Heart left ventricle (tissue), 16 donors: ENCODE data around the gene MDP1. TPM values are rescaled to one million over a fixed set of nuclear protein-coding genes. Genes with fewer than 3 reads are reported as not detected.
A peak's percentile ranks its signal among the peaks of the same experiment; 100 is the strongest.

Experiments used
- ATAC-seq, 4 donors: fragments of 200-7000 bp; cut with Tn5 transposase; one replicate each; pipeline ENCODE4 v1.9.1; 2020 to 2022; ENCODE audit warnings: moderate library complexity in 4 of 4, mild to moderate bottlenecking in 3 of 4, moderate number of reproducible peaks in 1 of 4
- DNase-seq, 5 donors: peaks; one replicate each; pipeline ENCODE4 v3.0.0-alpha.2; 2020
- H3K27ac ChIP-seq, 12 donors: fragments of 200-600 bp; sonication (generic) in 4 of 12; one replicate each; pipeline versions ENCODE4 v1.5.0 to v1.8.0; 2016 to 2022; ENCODE audit warnings: mild to moderate bottlenecking in 2 of 12
- H3K27me3 ChIP-seq, 9 donors: fragments of 200-600 bp; sonication (generic) in 2 of 9; one replicate each; pipeline versions ENCODE4 v1.5.1 to v1.8.0; 2016 to 2022; ENCODE audit warnings: mild to moderate bottlenecking in 3 of 9
- H3K36me3 ChIP-seq, 9 donors: fragments of 200-600 bp; sonication (generic) in 2 of 9; one replicate each; pipeline versions ENCODE4 v1.5.0 to v1.8.0; 2018 to 2022; ENCODE audit warnings: mild to moderate bottlenecking in 2 of 9
- H3K4me1 ChIP-seq, 12 donors: fragments of 200-600 bp; sonication (generic) in 4 of 12; one replicate each; pipeline versions ENCODE4 v1.5.0 to v1.8.0; 2016 to 2022; ENCODE audit warnings: mild to moderate bottlenecking in 3 of 12
- H3K4me3 ChIP-seq, 12 donors: fragments of 200-600 bp; sonication (generic) in 4 of 12; one replicate each; pipeline versions ENCODE4 v1.5.0 to v1.8.0; 2017 to 2022; ENCODE audit warnings: mild to moderate bottlenecking in 9 of 12, moderate library complexity in 4 of 12
- H3K9me3 ChIP-seq, 12 donors: fragments of 200-600 bp; sonication (generic) in 4 of 12; one replicate each; pipeline versions ENCODE4 v1.5.0 to v1.8.0; 2016 to 2022; ENCODE audit warnings: mild to moderate bottlenecking in 1 of 12
- CTCF ChIP-seq, 12 donors: fragments of 200-600 bp; sonication (generic) in 4 of 12; IDR thresholded peaks; one replicate each; pipeline versions ENCODE4 v1.5.0 to v1.8.0; 2018 to 2022; ENCODE audit warnings: antibody characterized with exemption in 12 of 12, mild to moderate bottlenecking in 5 of 12
- POLR2A ChIP-seq, 2 donors: fragments of 450-650 bp; IDR thresholded peaks; one replicate each; pipeline ENCODE4 v1.6.1; 2017; ENCODE audit warnings: antibody characterized with exemption in 2 of 2, mild to moderate bottlenecking in 2 of 2, moderate library complexity in 2 of 2
- WGBS, 4 donors: extraction: QIAGEN DNeasy Blood & Tissue Kit in 2 of 4; methylation state at CpG; one replicate each; pipeline versions ENCODE4 v1.1.5 to v1.1.7; 2013 to 2018; 5-methylcytosine and 5-hydroxymethylcytosine counted together
- intact Hi-C, 10 donors: fragments of 100-400 bp; cut with DNase I; formaldehyde crosslinking; loops; one replicate each; pipeline versions ENCODE4 v1.11.1 to v1.14.2; 2022
- polyA plus RNA-seq, 2 donors: library from polyadenylated mRNA; stranded (reverse); fragments of 200-250 nt; gene quantifications; one replicate each; pipeline ENCODE4 v1.2.3, GENCODE V29; 2013
- total RNA-seq, 9 donors: library from RNA; depleted of rRNA in 2 of 9; stranded (reverse); fragments of >200 nt in 2 of 9; fragmentation: NEBNext Ultra II Directional in 3 of 9; extraction: Animal tissue kit (Norgen Biotek cat#: 25700) in 3 of 9; gene quantifications; one replicate each; pipeline versions ENCODE4 v1.1.0 to v1.2.4, GENCODE V29; 2016 to 2023
- donor health status: ischemic (EF 13 %, LVEDD 7.1; RV severe dilation, severe dysfunction).
- donor health status: healthy with polysubstance abuse.
- donor health status: DM: no; HTN: yes; CAD: no.
- donor health status: DM: no; HTN: no; CAD: no.
- donor health status: ischemic (EF 25% LVEDD 6.9; RV normal size, moderate dysfunction).
- donor health status: ischemic (EF 25% LVEDD 5.7; RV mildly dilated, moderate dysfunction).
- donor health status: healthy.
- donor health status: DM: yes; HTN: yes; CAD: no.
- donor health status: ischemic (EF 35%, LVEDD 5.7; RV mildly dilated, moderate dysfunction).
- donor health status: nonischemic (EF 11% LVEDD 7.7; RV severe dilation, severe dysfunction).
- donor health status: DM: yes; HTN: yes; CAD: no.
- donor health status: PGD.
- donor health status: ischemic (EF 29% LVEDD 5.4; RV normal size, mild dysfunction).
- donor health status: nonischemic (EF 23%, LVEDD 6.1; RV moderate dilation, normal function).

The MDP1 gene
- total and polyA plus RNA-seq, 11 donors = 12.8 to 26.5 (median 16.1) TPM

DNA sequence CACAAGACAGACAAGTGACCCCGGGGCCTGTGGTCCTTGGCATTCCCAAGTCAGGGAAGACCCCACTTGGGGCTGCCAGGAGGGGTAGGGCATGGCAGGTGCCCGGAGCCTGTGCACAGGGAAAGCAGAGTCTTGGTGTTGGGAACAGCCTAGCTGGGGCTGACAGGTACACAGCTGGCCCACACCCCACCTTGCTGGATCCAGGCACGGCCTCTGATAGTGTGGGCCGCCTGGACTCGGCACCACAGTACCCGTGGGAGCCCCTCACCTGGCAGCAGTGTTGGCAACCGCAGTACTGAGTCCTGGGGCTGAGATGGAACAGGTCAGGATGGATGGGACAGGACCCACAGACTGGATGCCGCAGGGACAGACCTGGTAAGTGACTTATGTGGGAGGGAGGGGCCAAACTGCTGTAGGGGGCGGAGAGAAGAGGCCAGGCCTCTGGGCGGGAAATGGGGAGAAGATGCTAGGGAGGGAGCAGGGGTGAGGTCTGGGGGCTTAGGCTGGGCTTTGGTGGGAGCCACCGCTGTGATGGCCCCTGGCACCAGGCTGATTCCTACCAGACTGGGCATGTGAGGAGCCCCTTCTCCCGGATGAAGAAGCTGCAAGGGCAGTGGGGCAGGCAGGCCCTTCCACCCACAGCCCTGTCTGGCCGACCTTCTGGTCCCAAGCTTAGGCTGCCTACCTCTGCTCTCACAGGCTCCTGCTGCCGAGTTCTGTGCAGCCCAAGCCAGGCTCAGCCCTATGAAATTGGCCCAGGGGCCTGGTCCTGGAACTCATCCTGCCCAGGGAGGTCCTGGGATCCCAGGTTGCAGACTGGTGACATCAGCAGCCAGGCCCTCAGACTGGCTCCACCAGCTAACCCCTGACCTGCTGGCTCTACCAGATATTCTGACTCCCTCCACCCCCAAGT is 47.2 kb upstream of the MDP1 start, which contains the start of gene TGM1:
TSS of gene TGM1 (minus strand) at position 357 of the 913 bp plus-strand sequence. CDS start 825 bp downstream, outside the sequence.
- Histone ChIP-seq H3K4me1 (no peaks in the 10 kb centered on the region), H3K4me3 (no peak within 1 kb of the TSS), H3K27me3 (no peaks in the 10 kb centered on the region), H3K9me3 (no peaks in the 10 kb centered on the region), H3K36me3 (peaks cover 0 to 32% (median 22%) of the 10 kb centered on the region in 9 donors), H3K27ac (no peak within 1 kb of the TSS)
- ATAC-seq (no peak), DNase-seq (peak in 1 of 5 donors; percentile 14)
- TF ChIP-seq POLR2A (IDR thresholded peaks at IDR 0.05) (no peak), CTCF (IDR thresholded peaks at IDR 0.05) (no peak)
- 86 to 89% (median 87%) methylated on average over 13 to 14 of the region's 14 CpGs for WGBS, 4 donors
- intact Hi-C loops = no loop called here

- TF ChIP-seq POLR2A (IDR thresholded peaks at IDR 0.05) = no peak
- no peak for TF ChIP-seq CTCF (IDR thresholded peaks at IDR 0.05)
- Histone ChIP-seq H3K4me3 (no peak overlapping the region), H3K9me3 (no peaks in the 10 kb centered on the region), H3K27me3 (no peaks in the 10 kb centered on the region), H3K4me1 (no peaks in the 10 kb centered on the region), H3K36me3 (peaks cover 0 to 21% (median 12%) of the 10 kb centered on the region in 9 donors), H3K27ac (no peak overlapping the region)
- ATAC-seq (no peak), DNase-seq (no peak)
- 91 to 100% (median 92%) methylated on average over 2 to 19 of the region's 19 CpGs for WGBS, 4 donors
- intact Hi-C loops = no loop called here
Observed at GRCh38 chr14:24261969-24262327, 46.1 kb upstream of the MDP1 start.

- no peak overlapping the region for H3K4me3 ChIP-seq
- TF ChIP-seq CTCF (IDR thresholded peaks at IDR 0.05) (no peak), POLR2A (IDR thresholded peaks at IDR 0.05) (no peak)
- H3K27me3 ChIP-seq = no peaks in the 10 kb centered on the region
- intact Hi-C loops = no loop called here
- H3K27ac ChIP-seq = no peak overlapping the region
- no peaks in the 10 kb centered on the region for H3K4me1 ChIP-seq
- no peak for DNase-seq
- 85 to 91% (median 88%) methylated on average over 20 of the region's 20 CpGs for WGBS, 4 donors
- peaks cover 0 to 15% (median 7%) of the 10 kb centered on the region in 9 donors for H3K36me3 ChIP-seq
- ATAC-seq = no peak
- no peaks in the 10 kb centered on the region for H3K9me3 ChIP-seq
Observed at GRCh38 chr14:24261256-24261968, 45.5 kb upstream of the MDP1 start.

GRCh38 chr14:24260780-24261157 is 44.9 kb upstream of the MDP1 start:
- TF ChIP-seq POLR2A (IDR thresholded peaks at IDR 0.05) = no peak
- TF ChIP-seq CTCF (IDR thresholded peaks at IDR 0.05) = no peak
- no peak overlapping the region for H3K4me3 ChIP-seq
- H3K36me3 ChIP-seq = peaks cover 0 to 9% (median under 1%) of the 10 kb centered on the region in 9 donors
- no peaks in the 10 kb centered on the region for H3K27me3 ChIP-seq
- 72 to 89% (median 83%) methylated on average over 3 to 4 of the region's 4 CpGs for WGBS, 4 donors
- H3K9me3 ChIP-seq = no peaks in the 10 kb centered on the region
- intact Hi-C loops = no loop called here
- no peak for ATAC-seq
- H3K27ac ChIP-seq = no peak overlapping the region
- no peaks in the 10 kb centered on the region for H3K4me1 ChIP-seq
- DNase-seq = no peak
